ENCODE measurements around the gene ZNF234. TPM values are rescaled to one million over a fixed set of nuclear protein-coding genes. Genes with fewer than 3 reads are reported as not detected.

ZNF234 gene
- polyA plus RNA-seq, 1 of the 3 experiments (the other 2 are of a cell fraction): 3.1 TPM

- peak; percentile 67 for TF ChIP-seq MXI1 (IDR thresholded peaks at IDR 0.05; ENCODE audit: low read depth, low read length)
Measured at GRCh38 chr19:44093931-44094765, 47.2 kb upstream of the ZNF234 start, which contains the start of gene ZNF224 (continued).

DNA sequence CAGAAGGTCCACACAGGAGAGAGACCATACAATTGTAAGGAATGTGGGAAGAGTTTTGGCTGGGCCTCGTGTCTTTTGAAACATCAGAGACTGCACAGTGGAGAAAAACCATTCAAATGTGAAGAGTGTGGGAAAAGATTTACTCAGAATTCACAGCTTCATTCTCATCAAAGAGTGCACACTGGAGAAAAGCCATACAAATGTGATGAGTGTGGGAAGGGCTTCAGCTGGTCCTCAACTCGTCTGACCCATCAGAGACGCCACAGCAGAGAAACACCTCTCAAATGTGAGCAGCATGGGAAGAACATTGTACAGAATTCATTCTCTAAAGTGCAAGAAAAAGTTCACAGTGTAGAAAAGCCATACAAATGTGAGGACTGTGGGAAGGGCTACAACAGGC lies 33.6 kb upstream of the ZNF234 start:
- H3K9ac ChIP-seq: no peak overlapping the region
- H4K20me1 ChIP-seq (ENCODE audit: insufficient read depth): no peaks in the 10 kb centered on the region
- no peak overlapping the region for H3K4me2 ChIP-seq
- H3K9me2 ChIP-seq: no peaks in the 10 kb centered on the region
- 91% methylated on average over 3 of the region's 3 CpGs for WGBS (ENCODE audit: low lambda C conversion rate)
- no peaks in the 10 kb centered on the region for H3F3A ChIP-seq (replicated peaks; ENCODE audit: insufficient read depth)
- ChIA-PET CTCF (no interaction called here), POLR2A (no interaction called here)
- no peak overlapping the region for H2AFZ ChIP-seq (ENCODE audit: low read depth)
- H3K27me3 ChIP-seq (ENCODE audit: insufficient read depth): no peaks in the 10 kb centered on the region
- H3K4me1 ChIP-seq (ENCODE audit: control insufficient read depth in 1 of 2, insufficient read depth in 2 of 2, low read depth in 1 of 2, low read length in 1 of 2): peaks cover 0 to 4% of the 10 kb centered on the region in 2 experiments; a peak in 1 of 4 replicates
- no peak overlapping the region for H3K27ac ChIP-seq (ENCODE audit: low read depth in 2 of 2, low read length in 1 of 2)
- no peaks in the 10 kb centered on the region for H3K79me2 ChIP-seq (ENCODE audit: insufficient read depth)
- TF ChIP-seq, protein P1, sequence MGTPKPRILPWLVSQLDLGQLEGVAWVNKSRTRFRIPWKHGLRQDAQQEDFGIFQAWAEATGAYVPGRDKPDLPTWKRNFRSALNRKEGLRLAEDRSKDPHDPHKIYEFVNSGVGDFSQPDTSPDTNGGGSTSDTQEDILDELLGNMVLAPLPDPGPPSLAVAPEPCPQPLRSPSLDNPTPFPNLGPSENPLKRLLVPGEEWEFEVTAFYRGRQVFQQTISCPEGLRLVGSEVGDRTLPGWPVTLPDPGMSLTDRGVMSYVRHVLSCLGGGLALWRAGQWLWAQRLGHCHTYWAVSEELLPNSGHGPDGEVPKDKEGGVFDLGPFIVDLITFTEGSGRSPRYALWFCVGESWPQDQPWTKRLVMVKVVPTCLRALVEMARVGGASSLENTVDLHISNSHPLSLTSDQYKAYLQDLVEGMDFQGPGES (IDR thresholded peaks at IDR 0.05; ENCODE audit: low read depth, low read length): no peak
- no peak for TF ChIP-seq MXI1 (IDR thresholded peaks at IDR 0.05; ENCODE audit: low read depth, low read length)
- H3K4me3 ChIP-seq (ENCODE audit: low read depth in 2 of 2, low read length in 1 of 2): peak overlapping the region in 1 of 2 experiments; percentile 3; a peak in 1 of 4 replicates
- DNase-seq: no peak
- peaks cover 4% of the 10 kb centered on the region; the same call in 1 of the 2 replicates for H3K9me3 ChIP-seq
- peaks cover 48 to 64% of the 10 kb centered on the region in 2 experiments for H3K36me3 ChIP-seq (replicated peaks in 1 of 2; ENCODE audit: control insufficient read depth in 1 of 2, insufficient read depth in 2 of 2, low read length in 1 of 2)

DNA sequence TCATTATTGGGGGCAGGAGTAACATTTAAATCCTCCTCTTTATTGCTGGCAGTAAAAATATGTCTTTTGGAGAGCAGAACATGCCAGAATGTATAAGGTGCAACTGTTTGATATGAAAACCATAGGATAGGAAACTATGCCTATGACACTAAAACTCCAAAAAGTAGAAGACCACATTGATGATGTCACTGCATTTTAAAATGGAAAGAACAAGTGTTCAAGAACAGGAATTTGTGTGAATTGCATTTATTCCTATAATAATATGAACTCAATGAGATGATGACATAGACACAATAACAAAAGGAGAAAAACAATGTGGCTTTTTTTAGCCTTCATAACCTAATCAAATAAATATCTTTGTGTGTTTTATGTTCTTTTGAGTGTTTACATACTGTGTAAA lies 31.9 kb upstream of the ZNF234 start:
- Histone ChIP-seq H3K36me3 (replicated peaks in 1 of 2; ENCODE audit: control insufficient read depth in 1 of 2, insufficient read depth in 2 of 2, low read length in 1 of 2) (peaks cover 36 to 47% of the 10 kb centered on the region in 2 experiments), H3K27me3 (ENCODE audit: insufficient read depth) (no peaks in the 10 kb centered on the region), H3K27ac (ENCODE audit: low read depth in 2 of 2, low read length in 1 of 2) (no peak overlapping the region), H4K20me1 (ENCODE audit: insufficient read depth) (no peaks in the 10 kb centered on the region), H3F3A (replicated peaks; ENCODE audit: insufficient read depth) (no peaks in the 10 kb centered on the region), H3K9ac (no peak overlapping the region), H3K4me2 (no peak overlapping the region), H3K79me2 (ENCODE audit: insufficient read depth) (peaks cover 5% of the 10 kb centered on the region), H3K4me3 (ENCODE audit: low read depth in 2 of 2, low read length in 1 of 2) (no peak overlapping the region), H3K9me2 (no peaks in the 10 kb centered on the region), H3K4me1 (ENCODE audit: control insufficient read depth in 1 of 2, insufficient read depth in 2 of 2, low read depth in 1 of 2, low read length in 1 of 2) (peaks cover 0 to 5% of the 10 kb centered on the region in 2 experiments; a peak in 1 of 4 replicates), H3K9me3 (peaks cover 4% of the 10 kb centered on the region; the same call in 1 of the 2 replicates), H2AFZ (ENCODE audit: low read depth) (no peak overlapping the region)
- no peak for TF ChIP-seq GABPA (IDR thresholded peaks at IDR 0.05; ENCODE audit: low read depth)
- TF ChIP-seq EZH2phosphoT487 (IDR thresholded peaks at IDR 0.05; ENCODE audit: borderline replicate concordance, low read depth): no peak
- no peak for TF ChIP-seq SIN3A (IDR thresholded peaks at IDR 0.05; ENCODE audit: borderline replicate concordance, low read depth, low read length)
- TF ChIP-seq FOXM1 (IDR thresholded peaks at IDR 0.05; ENCODE audit: low read depth): no peak
- no peak for TF ChIP-seq REST (IDR thresholded peaks at IDR 0.05; ENCODE audit: low read depth, low read length)
- TF ChIP-seq RCOR1 (IDR thresholded peaks at IDR 0.05; ENCODE audit: low read length): no peak
- TF ChIP-seq TEAD4 (IDR thresholded peaks at IDR 0.05; ENCODE audit: borderline replicate concordance, insufficient read depth): no peak
- TF ChIP-seq YY1 (IDR thresholded peaks at IDR 0.05; ENCODE audit: low read depth): no peak
- no peak for DNase-seq
- POLR2A ChIA-PET: no interaction called here
- CTCF ChIA-PET: no interaction called here
